Activated CD4-positive, alpha-beta T cell treated with anti-CD3 and anti-CD28 coated beads for 36 hours (primary cell): ENCODE measurements around the gene FAM13C. TPM values are rescaled to one million over a fixed set of nuclear protein-coding genes. Genes with fewer than 3 reads are reported as not detected.
"Not testable (repeated sequence)": the region's sequence is repeated elsewhere in the genome, so short reads cannot be mapped to it uniquely, and the experiment has no call there.

ENCODE experiments used
- ATAC-seq: fragments of 200-7000 bp; cut with Tn5 transposase; one replicate; pipeline ENCODE4 v1.10.0; 2021; ENCODE audit warnings: mild to moderate bottlenecking, moderate library complexity
- CTCF ChIA-PET: fragments of 350-600 bp; sonication (Branson Sonifier 250); formaldehyde crosslinking; loops from one replicate; lab custom pipeline; 2021; ENCODE audit warnings: antibody characterized with exemption; lab: Charles Lee
- POLR2A ChIA-PET: fragments of 350-600 bp; sonication (Branson Sonifier 250); formaldehyde crosslinking; loops from one replicate; lab custom pipeline; 2021; ENCODE audit warnings: antibody characterized with exemption, inconsistent platforms; lab: Charles Lee
- DNase-seq: peaks from one replicate; pipeline ENCODE4 v3.0.0-alpha.2; 2020
- H3K27ac Mint-ChIP-seq: one replicate; pipeline ENCODE4 v1.8.0; 2021; ENCODE audit warnings: mixed read lengths
- H3K27me3 Mint-ChIP-seq: one replicate; pipeline ENCODE4 v1.8.0; 2021; ENCODE audit warnings: mixed read lengths
- H3K36me3 Mint-ChIP-seq: one replicate; pipeline ENCODE4 v1.8.0; 2021; ENCODE audit warnings: low read depth, mixed read lengths
- H3K4me1 Mint-ChIP-seq: one replicate; pipeline ENCODE4 v1.8.0; 2021; ENCODE audit warnings: mixed read lengths
- H3K4me3 Mint-ChIP-seq: one replicate; pipeline ENCODE4 v1.8.0; 2021; ENCODE audit warnings: mild to moderate bottlenecking, moderate library complexity, mixed read lengths
- H3K9me3 Mint-ChIP-seq: one replicate; pipeline ENCODE4 v1.8.0; 2021; ENCODE audit warnings: low read depth, mixed read lengths
- intact Hi-C, 2 experiments: fragments of 100-400 bp; cut with DNase I in 1 of 2; cut with micrococcal nuclease in 1 of 2; formaldehyde crosslinking; loops; one replicate each; pipeline versions ENCODE4 v1.14.2 to v1.15.1; 2022 to 2024; cut with DNase I, micrococcal nuclease
- total RNA-seq, 2 experiments: library from RNA; stranded (reverse); gene quantifications; one replicate each; pipeline ENCODE4 v1.2.3, GENCODE V29; 2021

Gene FAM13C
- total RNA-seq, 2 experiments from 2014 or later: 0.35 TPM; not detected in 1

DNA sequence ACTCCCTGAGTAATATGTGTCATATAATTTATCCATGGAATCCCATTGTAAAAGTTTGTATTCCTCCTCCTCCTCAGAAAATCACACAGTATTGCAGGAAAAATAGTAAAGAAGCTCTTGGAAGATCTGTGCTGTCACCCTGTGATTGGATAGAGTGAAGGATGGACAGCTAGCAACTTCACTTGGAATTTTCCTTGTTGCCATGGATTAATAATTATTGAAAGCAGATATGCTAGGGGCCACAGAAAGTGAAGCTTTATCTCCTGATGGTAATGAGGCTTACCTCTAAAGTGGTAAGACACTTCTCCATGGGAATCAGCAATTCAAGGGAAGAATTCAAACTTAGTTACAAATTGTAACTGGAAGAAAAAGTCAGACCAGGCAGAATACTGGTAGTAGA lies 137.1 kb downstream of the FAM13C start:
- CTCF ChIA-PET: no interaction called here

DNA sequence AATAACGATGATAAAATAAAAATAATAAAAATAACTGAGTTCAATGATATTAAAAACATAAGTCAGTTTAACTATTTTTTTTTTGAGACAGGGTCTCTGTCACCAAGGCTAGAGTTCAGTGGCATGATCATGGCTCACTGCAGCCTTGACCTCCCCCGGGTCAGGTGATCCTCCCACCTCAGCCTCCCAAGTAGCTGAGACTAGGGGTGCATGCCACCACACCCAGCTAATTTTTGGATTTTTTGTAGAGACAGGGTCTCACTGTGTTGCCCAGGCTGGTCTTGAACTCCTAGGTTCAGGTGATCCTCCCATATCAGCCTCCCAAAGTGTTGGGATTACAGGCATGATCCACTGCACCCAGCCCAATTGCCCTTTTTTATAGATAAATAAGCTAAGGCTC lies 138.8 kb downstream of the FAM13C start:
- H3K4me3 Mint-ChIP-seq, POLR2A ChIA-PET, H3K27me3 Mint-ChIP-seq, intact Hi-C loops, H3K9me3 Mint-ChIP-seq, H3K36me3 Mint-ChIP-seq, H3K4me1 Mint-ChIP-seq, ATAC-seq, DNase-seq, H3K27ac Mint-ChIP-seq: not testable (repeated sequence)
- CTCF ChIA-PET: interaction anchor here (0.6 kb wide), 1 partner anchor 259 kb away, joined by 3 read pairs; no protein-coding TSS in a partner anchor

More for the DNA sequence above, 137.1 kb downstream of the FAM13C start:
- intact Hi-C loops: no loop called here
- Mint-ChIP-seq H3K4me1 (no peaks in the 10 kb centered on the region), H3K27ac (no peak overlapping the region), H3K36me3 (no peaks in the 10 kb centered on the region), H3K27me3 (no peaks in the 10 kb centered on the region), H3K9me3 (no peaks in the 10 kb centered on the region), H3K4me3 (no peak overlapping the region)
- ATAC-seq (no peak), DNase-seq (no peak)
- POLR2A ChIA-PET: no interaction called here

DNA sequence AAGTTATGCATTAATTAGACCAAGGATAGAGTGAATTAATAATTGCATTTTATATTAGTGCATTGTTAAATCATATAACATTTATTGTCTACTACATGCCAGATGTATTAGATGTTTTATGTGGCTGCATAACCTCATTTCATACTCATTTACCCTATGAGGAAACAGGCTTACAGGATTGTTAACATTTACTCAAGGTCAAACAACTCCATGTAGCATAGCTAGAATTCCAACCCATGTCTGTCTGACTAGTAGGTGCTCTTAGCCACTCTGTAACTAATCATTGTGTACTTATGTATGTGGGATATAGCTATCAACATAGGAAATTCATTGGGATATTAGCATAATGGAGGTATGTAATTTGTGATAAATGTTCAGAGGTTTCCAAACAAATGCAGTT lies 139.6 kb downstream of the FAM13C start:
- Mint-ChIP-seq H3K4me1 (no peaks in the 10 kb centered on the region), H3K36me3 (no peaks in the 10 kb centered on the region), H3K9me3 (no peaks in the 10 kb centered on the region), H3K27ac (no peak overlapping the region), H3K27me3 (no peaks in the 10 kb centered on the region), H3K4me3 (no peak overlapping the region)
- CTCF ChIA-PET: no interaction called here
- intact Hi-C loops: no loop called here
- no peak for ATAC-seq
- DNase-seq: no peak
- POLR2A ChIA-PET: no interaction called here

DNA sequence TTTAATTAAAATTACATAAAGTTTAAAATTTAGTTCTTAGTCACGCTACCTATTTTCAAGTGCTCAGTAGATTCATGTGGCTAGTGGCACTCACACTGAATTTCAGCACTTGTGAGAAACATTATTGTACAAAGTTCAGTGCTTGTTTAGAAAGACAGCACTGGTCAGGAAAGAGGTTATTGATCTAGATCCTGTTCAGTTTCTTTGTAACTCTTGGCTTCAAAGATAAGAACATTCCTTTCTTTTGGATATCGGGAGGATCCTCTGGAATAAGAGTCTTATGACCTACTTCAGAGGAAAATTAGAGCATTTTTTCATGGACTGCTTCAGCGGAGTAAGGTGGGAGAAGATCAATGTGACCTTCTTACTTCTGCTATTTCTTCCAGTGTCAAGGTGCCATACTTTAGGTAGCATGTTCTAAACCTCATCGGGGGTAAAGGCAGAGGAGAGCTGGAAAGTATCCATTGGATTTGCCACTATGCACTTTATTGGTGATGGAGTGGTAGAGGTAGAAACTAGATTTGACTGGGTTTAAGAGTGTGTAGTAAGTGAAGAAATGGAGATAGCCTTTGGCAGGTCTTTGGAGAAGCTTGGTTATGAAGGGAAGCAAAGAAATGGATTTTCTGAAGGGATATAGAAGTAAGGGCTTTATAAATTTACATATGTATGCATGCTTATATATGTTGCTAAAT lies 146.0 kb downstream of the FAM13C start:
- POLR2A ChIA-PET: no interaction called here
- H3K27me3 Mint-ChIP-seq: no peaks in the 10 kb centered on the region
- H3K4me3 Mint-ChIP-seq: no peak overlapping the region

DNA sequence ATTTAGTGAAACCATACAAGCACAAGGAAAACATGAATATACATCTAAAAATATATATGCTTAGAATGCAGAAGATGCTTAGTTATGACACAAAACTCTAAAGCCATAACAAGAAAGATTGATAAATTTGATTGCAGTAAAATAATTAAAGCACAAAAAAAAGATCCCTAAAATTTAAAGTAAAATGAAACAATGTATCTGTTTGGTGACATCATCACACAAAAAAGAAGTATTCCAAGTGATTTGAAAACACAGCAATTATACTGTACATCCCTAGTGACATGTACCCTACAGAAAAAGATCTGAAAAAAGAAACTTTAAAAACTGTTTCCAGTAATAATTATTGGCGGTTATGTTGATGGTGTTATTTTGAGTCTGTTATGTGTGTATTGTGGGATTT lies 148.2 kb downstream of the FAM13C start:
- ATAC-seq (no peak), DNase-seq (no peak)
- Mint-ChIP-seq H3K4me3 (no peak overlapping the region), H3K9me3 (no peaks in the 10 kb centered on the region), H3K27ac (no peak overlapping the region), H3K4me1 (no peaks in the 10 kb centered on the region), H3K36me3 (no peaks in the 10 kb centered on the region), H3K27me3 (no peaks in the 10 kb centered on the region)
- intact Hi-C loops: no loop called here
- POLR2A ChIA-PET: no interaction called here
- CTCF ChIA-PET: no interaction called here

More for the DNA sequence above, 146.0 kb downstream of the FAM13C start:
- DNase-seq (no peak), ATAC-seq (no peak)
- no peaks in the 10 kb centered on the region for H3K9me3 Mint-ChIP-seq
- intact Hi-C loops: no loop called here
- no peaks in the 10 kb centered on the region for H3K4me1 Mint-ChIP-seq
- H3K36me3 Mint-ChIP-seq: no peaks in the 10 kb centered on the region
- CTCF ChIA-PET: no interaction called here
- H3K27ac Mint-ChIP-seq: no peak overlapping the region

DNA sequence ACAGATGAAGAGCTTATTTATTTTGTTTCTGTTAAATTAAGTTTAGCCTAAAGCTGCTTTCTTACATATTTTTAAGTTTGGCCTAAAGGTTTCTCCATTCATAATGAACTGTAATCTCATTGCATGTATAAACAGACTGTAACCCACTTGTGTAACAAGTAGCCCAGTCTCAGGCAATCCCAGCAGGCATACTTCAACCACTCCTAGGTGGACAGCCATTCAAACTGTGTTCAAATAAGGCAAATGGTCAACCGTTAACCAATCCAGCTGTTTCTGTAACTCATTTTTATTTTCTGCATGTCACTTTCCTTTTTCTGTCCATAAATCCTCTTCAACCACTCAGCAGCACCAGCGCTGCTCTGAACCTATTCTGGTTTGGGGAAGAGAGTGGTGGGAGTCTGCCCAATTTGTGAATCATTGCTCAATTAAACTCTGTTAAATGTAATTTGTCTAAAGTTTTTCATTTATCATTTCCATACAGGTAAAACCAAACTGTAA lies 150.0 kb downstream of the FAM13C start:
- no peaks in the 10 kb centered on the region for H3K27me3 Mint-ChIP-seq
- ATAC-seq: no peak
- ChIA-PET POLR2A (no interaction called here), CTCF (no interaction called here)
- no peak for DNase-seq
- H3K27ac Mint-ChIP-seq: no peak overlapping the region
- intact Hi-C loops: no loop called here
- peaks cover 6% of the 10 kb centered on the region for H3K9me3 Mint-ChIP-seq
- no peaks in the 10 kb centered on the region for H3K36me3 Mint-ChIP-seq
- H3K4me3 Mint-ChIP-seq: no peak overlapping the region
- H3K4me1 Mint-ChIP-seq: no peaks in the 10 kb centered on the region

DNA sequence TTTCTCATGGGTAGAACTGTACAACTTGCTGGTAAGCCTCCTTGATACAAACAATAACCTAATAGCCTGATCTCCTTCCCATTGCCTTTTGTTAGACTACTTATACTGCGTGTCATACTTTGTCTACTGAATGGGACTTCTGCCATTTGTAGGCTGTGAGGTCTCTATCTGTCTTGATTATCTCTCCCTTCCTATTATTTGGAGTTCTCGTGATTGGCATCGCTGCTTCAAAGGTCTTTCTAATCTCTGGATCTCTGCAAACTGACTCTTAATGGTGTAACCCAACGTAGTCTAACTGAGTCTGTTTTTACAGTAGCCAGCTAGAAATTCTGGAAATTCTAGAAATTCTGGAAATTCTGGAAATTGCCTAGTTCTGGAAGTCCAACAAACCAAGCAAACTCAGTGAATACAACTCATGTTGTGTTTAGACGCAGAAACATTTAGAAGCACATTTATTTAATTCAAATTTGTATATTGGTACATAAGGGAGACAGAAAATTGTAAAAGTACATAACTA lies 156.1 kb downstream of the FAM13C start:
- intact Hi-C loops: no loop called here
- CTCF ChIA-PET: no interaction called here
- no peak overlapping the region for H3K4me3 Mint-ChIP-seq
- POLR2A ChIA-PET: no interaction called here
- peaks cover 4% of the 10 kb centered on the region for H3K27me3 Mint-ChIP-seq
- H3K27ac Mint-ChIP-seq: no peak overlapping the region
- no peaks in the 10 kb centered on the region for H3K36me3 Mint-ChIP-seq
- no peaks in the 10 kb centered on the region for H3K4me1 Mint-ChIP-seq
- ATAC-seq: no peak
- DNase-seq: no peak
- peaks cover 10% of the 10 kb centered on the region for H3K9me3 Mint-ChIP-seq

Other genes starting within 250 kb of the FAM13C start
- not detected for gene PHYHIPL, start 185.9 kb downstream of the FAM13C start, total RNA-seq